Ecto neural progenitor cell (in vitro differentiated cells): Measurements from ENCODE around the gene HEATR9.
"Not testable (repeated sequence)": the region's sequence is repeated elsewhere in the genome, so short reads cannot be mapped to it uniquely, and the experiment has no call there.

ENCODE experiments used
- DNase-seq: peaks from one replicate; pipeline ENCODE4 v3.0.0-alpha.2; 2018; ENCODE audit warnings: low spot score

Gene HEATR9

DNA sequence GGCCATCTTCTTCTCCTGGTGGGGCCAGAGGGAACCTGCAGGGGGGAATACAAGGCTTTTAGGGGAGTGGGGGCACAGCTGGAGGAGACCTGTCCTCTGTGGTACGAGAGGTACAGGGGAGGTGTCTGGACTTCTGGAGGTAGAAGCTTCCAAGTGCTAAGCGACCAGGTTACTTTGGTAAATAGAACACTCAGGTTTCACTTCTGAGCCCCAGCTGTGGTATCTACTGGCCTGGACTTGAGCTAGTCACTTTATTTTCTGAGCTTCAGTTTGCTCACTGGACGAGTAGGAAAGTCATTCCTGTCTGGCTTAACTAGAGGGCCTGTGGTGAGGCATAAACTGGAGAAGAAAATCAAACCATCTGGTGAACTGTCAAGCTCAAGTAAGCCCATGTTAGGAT lies at the start of gene HEATR9:
HEATR9 (minus strand) TSS at position 155 of the 400 bp plus-strand sequence; CDS start at position 6, 149 bp downstream.
- no peak for DNase-seq

GRCh38 chr17:35917519-35918213 lies 49.0 kb upstream of the HEATR9 start:
- no peak for DNase-seq

- no peak for DNase-seq
These were observed 46.7 kb upstream of the HEATR9 start for GRCh38 chr17:35915153-35915964.

DNA sequence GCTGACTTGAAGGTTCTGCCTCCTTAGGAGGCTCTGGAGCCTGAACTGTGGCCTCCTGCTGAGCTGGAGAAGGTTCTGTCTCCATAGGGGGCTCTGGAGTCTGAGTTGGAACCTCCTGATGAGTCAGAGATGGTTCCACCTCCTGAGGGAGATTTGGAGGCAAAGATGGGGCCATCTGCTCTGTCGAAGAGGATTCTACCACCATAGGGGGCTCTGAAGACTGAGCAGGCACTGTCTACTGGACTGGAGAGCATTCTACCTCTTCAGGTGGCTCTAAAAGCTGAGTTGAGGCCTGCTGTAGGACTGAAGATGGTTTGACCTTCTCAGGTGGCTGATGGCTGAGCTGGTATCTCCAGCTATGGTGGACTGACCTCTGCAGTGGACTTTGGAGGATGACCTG lies 45.7 kb upstream of the HEATR9 start:
- no peak for DNase-seq

DNA sequence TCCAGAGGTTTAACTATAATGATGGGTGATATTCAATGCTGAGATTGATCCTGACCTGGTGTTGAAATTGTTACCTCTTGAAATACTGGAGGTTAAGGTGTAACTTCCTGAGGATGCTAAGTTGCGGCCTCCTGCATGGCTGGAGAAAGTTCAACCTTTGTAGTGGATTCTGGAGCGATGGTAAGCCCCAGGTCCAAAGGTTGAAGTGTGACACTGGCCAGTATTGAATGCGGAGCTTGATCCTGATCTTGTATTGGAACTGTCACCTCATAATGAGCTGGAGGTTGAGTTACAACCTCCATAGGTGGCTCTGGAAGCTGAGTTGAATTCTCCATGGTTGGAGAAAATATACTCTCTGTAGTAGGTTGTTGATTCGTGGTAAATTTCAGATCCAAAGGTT lies 44.9 kb upstream of the HEATR9 start:
- no peak for DNase-seq

GRCh38 chr17:35912942-35913341 lies 44.3 kb upstream of the HEATR9 start:
- DNase-seq, result no peak

DNA sequence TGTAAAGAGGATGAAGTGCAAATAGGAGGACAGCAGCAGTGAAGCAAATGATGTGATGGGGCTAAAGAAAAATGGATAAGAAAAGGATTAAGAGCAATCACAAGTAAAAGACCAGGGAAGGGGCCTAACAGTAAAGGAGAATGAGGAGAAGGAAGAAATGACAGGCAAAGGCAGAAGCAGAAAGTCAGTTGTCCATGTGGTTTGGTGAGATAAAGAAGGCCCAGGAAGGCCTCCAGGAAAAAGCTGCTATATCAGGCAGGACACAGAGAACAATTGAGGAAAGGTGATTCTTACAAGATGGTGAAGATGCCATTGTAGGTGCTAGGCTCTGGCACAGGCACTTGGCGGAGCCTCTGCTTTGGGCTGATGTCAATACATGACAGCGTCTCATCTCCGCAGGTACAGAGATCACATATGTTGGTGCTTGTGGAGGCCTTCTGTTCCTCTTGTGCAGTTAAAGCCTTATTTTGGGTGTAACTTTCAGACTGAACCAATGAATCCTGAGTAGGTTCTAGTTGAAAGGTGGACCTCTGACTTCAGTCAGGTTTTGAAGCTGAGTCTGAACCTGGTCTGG lies 43.7 kb upstream of the HEATR9 start:
- no peak for DNase-seq

DNA sequence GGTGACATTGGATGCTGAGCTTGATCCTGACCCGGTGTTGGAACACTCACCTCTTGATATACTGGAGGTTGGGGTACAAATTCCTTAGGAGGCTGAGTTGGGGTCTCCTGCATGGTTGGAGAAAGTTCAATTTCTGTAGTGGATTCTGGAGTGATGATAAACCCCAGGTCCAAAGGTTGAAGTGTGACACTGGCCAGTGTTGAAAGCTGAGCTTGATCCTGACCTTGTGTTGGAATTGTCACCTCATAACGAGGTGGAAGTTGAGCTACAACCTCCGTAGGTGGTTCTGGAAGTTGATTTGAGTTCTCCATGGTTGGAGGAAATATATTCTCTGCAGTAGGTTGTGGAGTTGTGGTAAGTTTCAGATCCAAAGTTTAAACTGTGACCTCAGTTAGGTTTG lies 40.7 kb upstream of the HEATR9 start:
- DNase-seq, result no peak

- no peak for DNase-seq
These were observed 39.0 kb upstream of the HEATR9 start for GRCh38 chr17:35907691-35908090.

DNA sequence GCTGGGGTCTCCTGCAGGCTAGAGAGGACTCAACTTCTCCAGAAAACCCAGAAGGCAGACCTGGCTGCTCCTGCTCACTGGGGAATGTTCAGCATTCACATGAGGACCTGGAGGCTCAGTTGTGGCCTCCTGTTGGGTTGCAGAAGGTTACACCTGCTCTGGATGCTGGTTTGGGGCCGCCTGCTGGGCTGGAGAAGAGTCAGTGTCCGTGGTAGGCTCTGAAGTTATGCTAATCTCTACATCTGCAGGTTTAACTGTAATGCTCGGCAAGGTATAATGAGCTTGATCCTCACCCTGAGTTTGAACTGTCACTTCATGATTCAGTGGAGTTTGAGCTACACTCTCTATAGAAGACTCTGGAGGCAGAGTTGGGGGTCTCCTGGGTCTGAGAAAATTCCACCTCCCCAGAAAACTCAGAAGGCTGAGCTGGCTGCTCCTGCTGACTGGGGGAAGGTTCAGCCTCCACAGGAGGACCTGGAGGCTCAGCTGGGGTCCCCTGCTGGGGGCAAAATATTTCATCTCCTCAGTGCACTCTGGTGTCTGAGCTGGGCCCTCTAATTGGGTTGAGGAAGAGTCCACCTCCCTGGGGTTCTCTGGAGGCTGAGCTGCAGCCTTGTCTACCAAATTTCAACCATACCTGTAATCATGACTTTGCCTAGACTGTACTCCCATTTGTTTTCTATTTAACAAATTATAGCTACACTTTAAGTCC lies 38.4 kb upstream of the HEATR9 start:
- DNase-seq, result no peak

DNA sequence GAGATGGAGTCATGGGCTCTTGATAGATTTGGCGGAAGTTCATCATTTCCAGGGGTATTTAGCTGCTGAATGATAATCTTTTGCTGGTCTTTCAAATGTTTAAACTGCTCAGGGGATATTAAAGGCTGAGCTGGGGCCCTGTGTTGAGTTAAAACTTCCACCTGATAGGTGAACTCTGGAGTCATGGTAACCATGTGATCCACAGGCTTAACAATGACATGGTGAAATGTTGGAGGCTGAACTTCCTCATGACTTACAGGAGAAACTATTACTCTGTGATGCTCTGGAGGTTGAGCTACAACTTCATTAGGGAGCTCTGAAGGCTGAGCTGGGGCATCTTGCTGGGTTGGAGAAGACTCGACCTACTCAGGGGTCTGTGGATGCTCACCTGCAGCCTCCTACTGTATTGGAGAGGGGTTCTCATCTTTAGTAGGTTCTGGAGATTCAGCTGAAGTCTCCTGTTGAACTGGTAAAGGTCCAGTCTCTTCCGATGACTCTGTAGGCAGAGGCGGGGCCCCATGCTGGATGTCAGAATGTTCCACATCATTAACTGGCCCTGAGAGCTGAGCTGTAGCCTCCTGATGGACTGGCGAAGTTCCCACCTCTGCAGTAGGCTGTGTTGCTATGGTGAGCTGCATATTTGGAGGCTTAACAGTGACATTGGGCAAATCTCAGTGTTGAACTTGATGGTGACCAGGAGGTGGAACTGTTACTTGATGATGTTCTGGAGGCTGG lies 37.7 kb upstream of the HEATR9 start:
- DNase-seq, result no peak

- no peak for DNase-seq
These were observed 34.8 kb upstream of the HEATR9 start for GRCh38 chr17:35903451-35903850.

GRCh38 chr17:35901631-35902175 lies 33.0 kb upstream of the HEATR9 start:
- DNase-seq, result no peak

GRCh38 chr17:35900708-35901480 lies 32.2 kb upstream of the HEATR9 start:
- no peak for DNase-seq

- no peak for DNase-seq
These were observed 31.6 kb upstream of the HEATR9 start for GRCh38 chr17:35900280-35900679.

DNA sequence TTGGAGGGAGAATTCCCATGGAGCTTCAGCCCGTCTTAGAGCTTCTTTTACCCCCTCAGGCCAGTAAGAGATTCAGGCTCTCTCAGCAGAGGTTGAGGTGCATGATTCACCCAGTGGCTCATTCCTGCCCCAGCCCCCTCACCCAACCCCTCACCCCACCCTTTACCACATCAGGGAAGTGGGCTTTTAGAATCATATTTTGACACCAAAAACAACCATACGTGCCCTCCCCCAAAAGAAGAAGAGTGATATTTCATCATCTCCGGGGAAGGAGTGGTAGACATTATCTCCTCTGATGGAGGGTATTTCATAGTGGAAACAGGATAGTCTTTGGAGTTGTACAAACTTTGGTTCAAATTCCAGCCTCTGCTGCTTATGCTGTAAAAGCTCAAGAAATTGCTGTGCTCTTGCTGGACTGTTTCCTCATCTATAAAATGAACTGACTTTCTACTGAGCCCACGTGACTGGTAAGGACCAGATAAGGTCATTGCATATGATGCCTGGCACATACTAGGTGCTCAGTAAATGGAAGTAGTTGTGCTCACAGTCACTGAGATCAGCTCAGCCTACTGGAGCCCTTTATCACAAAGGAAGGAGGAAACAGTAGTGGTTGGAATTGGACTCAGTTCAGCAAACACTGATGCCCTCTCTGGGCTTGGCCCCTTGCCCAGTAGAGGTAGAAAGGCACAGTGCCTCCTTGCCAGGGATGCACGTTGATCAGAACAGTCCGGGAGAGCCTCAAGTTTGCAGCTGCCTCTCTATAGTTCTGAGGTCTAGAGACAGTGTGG lies 29.8 kb upstream of the HEATR9 start:
- no peak for DNase-seq

DNA sequence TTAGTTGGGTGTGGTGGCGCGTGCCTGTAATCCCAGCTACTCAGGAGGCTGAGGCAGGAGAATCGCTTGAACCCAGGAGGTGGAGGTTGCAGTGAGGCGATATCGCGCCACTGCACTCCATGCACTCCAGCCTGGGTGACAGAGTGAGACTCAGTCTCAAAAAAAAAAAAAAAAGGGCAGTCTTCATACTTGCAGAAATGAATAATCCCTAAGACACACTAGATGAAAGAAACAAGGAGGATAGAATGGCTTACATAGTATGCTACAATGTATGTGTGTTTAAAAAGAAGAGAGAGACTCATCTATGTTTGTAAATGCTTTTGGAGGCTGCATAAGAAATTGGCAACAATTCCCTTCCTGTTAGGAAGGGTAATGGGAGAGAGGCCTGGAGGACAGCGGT lies 29.1 kb upstream of the HEATR9 start:
- not testable (repeated sequence) for DNase-seq

- no peak for DNase-seq
These were observed 27.2 kb upstream of the HEATR9 start for GRCh38 chr17:35895636-35896587.

- no peak for DNase-seq
These were observed 25.5 kb upstream of the HEATR9 start for GRCh38 chr17:35894206-35894605.
